NCI-H446 treated with DMSO at 0.1 percent for 48 hours (cell line): Measurements from ENCODE around the gene PER1.
"Not testable (repeated sequence)": the region's sequence is repeated elsewhere in the genome, so short reads cannot be mapped to it uniquely, and the experiment has no call there.

Experiments
- DNase-seq: peaks from one replicate; lab custom pipeline; 2025; lab: John Stamatoyannopoulos, UW

The PER1 gene

GRCh38 chr17:8152112-8152775 is at the start of gene PER1:
PER1 (minus strand) TSS chr17:8152404; CDS start chr17:8150706, 1,698 bp downstream.
- no peak for DNase-seq

- peak; percentile 90 for DNase-seq
These were observed 40.0 kb upstream of the PER1 start for GRCh38 chr17:8192070-8192815.

DNA sequence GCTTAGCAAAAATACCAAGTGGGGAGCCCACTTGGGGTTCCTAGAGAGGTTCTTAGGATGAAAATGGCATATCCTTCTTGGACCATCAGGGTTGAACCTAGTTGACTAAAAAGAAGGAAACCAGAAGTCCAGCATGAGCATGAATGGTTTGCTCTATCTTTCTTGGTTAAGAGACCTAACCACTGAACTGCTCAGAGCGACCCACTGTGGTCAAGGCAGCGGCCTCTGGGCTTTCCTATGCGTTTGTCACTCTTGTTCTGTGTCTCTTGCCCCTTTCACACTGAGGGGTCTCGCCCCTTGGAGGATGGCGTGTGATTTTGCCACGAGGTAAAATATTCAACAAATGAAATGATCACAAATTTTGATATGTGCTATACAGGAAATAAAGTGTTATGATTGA is 38.3 kb upstream of the PER1 start:
- no peak for DNase-seq

- DNase-seq: peak; percentile 95
These were observed 37.7 kb upstream of the PER1 start, which contains the start of gene BORCS6 for GRCh38 chr17:8189711-8190477. BORCS6 (minus strand) TSS chr17:8190180; CDS start chr17:8190140, 40 bp downstream.

DNA sequence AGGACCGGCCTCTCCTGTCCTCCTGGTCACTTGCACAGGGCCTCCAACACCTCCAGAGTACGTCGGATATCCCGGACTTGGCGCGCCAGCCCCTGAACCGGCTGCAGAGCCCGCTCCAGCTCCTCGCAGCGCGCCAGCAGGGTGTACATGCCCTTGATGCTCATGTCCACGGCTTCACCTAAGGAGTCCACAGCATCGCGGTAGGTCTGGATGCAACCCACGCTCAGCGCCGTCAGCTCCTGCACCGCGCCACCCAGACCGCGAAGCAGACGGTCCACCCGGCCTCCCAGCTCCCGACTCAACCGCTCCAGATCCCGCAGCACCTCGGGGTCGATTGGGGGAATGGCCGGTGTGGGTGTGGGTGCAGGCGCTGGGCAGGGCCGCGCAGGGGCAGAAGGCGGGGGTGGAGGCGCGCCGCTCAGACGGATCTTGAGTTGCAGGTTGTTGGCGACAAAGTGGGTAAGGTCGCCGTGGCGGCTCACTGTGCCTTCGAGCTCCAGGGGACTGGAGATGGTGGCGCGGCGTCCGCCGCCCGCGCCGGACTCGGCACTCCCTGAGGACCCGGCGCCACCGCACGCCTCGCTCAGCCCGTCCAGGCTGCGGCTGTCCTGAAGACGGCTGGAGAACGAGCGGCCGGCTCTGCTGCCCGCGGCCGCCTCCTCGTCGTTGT is 37.0 kb upstream of the PER1 start:
- no peak for DNase-seq

DNA sequence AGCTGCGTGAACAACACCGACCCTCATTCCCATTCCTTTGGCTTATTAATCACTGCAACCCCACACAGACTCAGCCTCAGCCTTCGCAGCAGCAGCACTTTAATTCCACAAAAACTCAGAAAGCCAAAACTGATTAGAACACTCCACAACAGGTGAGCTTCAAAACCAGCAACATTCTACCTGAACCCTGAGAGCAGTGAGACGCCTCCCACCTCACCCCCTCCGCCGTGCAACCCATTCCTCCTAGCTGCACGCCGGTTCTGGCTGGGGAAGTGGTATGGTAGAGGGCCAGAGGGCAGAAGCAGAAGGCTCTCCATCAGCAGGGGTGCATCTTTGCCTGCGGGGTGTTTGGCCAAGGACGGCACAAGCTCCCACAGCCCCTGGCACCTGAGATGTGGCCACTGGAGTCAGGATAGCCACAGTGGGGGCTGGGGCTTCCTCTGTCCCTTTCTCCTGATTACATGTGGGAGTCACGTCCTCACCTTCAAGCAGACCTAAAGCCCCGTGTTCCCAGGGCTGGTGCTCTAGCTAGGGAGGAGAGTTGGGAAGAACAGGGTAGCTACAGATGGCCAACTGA is 36.1 kb upstream of the PER1 start:
- DNase-seq: no peak

GRCh38 chr17:8187517-8188262 is 35.5 kb upstream of the PER1 start:
- peak; percentile 98 for DNase-seq

DNA sequence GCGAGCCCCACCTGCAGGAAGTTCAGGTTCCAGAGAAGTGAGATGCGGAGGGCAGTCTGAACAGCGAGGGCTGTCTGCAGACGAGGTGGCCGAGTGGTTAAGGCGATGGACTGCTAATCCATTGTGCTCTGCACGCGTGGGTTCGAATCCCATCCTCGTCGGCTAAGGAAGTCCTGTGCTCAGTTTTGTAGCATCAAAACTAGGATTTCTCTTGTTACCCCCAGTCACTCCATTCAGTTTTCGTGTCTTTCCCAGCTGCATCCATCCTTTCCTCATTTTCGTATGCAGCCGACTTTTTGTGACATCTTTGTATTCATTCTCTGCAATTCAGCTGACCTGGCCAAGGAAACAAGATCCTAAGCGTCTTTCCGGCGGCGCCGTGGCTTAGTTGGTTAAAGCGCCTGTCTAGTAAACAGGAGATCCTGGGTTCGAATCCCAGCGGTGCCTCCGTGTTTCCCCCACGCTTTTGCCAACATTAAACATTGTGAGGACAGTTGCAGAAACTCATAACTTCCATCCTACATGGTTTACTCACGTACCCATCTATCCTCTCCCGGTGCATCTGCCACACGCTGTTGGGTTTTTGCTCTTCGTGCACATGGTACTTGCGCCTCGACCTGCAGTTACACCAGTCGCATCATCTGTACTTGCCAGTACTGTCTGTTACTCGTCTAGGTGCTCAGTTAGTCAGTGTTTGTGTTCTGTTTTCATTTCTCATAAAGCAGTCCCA is 34.7 kb upstream of the PER1 start:
- peak; percentile 92 for DNase-seq

- DNase-seq: no peak
These were observed 34.2 kb upstream of the PER1 start for GRCh38 chr17:8186446-8186786.

DNA sequence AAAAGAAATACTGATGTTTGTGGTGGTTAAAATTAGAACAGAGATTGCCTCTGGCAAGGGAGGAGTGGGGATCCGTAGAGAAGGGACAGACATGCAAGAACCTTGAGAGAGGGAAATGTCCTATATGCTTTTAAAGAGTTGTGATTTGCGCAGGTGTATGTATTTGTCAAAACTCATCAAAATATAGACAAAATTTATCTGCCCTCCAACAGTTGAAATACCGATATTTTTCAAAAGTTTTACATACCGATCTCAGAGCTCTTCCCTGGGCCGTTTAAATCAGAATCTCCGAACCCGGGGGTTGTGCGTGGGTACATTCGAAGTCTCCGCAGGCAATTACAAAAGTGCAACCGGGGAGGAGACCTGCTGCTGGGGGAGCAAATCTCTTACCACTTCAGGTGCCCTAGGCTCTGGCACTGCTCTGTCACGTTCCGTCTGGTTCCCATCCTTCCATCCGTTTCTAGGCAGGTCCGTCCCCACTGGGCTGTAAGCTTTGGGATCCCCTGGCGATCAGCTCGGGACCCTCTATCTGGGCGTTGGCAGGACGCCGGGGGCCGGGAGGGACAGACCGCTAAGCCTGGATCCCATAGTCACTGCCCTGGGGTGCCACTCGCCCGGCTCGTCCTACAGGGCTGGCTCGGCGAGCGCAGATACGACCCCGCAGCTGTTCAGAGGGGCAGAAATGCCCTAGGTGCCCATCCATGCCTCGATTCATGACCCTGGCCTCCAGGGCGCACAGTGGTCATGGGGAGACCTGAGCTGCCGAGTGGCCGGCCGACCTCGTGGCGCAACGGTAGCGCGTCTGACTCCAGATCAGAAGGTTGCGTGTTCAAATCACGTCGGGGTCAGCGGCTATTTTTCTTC is 33.6 kb upstream of the PER1 start:
- peak; percentile 46 for DNase-seq

DNA sequence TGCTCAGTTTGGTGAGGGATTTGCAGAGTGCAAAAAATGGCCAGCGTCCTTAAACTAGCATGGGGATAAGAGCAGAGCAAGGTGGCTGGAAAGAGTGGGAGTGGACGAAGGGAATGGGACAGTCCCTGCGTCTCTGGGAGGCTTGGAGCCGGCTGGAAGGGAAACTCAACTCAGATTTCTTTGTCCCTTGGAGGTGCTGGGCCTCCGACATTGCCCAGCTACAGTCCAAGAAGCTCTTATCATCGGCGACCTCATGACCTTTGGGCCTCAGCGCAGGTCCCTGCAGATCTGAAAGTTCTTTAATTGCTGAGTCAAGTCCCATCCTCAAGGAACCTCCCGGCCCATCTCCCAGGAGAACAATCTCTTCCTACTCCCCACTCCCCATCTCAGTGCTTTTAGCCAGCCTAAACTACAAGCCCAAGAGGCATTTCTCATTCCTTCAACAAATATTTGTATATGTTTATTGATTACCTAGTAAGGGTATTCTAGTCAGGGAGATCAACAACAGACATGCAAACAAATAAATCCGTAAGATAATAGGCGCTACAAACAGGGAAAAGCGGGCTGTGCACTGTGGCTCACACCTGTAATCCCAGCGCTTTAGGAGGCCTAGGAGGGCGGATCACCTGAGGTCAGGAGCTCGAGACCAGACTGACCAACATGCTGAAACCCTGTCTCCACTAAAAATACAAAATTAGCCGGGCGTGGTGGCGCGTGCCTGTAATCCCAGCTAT is 25.0 kb upstream of the PER1 start:
- no peak for DNase-seq

DNA sequence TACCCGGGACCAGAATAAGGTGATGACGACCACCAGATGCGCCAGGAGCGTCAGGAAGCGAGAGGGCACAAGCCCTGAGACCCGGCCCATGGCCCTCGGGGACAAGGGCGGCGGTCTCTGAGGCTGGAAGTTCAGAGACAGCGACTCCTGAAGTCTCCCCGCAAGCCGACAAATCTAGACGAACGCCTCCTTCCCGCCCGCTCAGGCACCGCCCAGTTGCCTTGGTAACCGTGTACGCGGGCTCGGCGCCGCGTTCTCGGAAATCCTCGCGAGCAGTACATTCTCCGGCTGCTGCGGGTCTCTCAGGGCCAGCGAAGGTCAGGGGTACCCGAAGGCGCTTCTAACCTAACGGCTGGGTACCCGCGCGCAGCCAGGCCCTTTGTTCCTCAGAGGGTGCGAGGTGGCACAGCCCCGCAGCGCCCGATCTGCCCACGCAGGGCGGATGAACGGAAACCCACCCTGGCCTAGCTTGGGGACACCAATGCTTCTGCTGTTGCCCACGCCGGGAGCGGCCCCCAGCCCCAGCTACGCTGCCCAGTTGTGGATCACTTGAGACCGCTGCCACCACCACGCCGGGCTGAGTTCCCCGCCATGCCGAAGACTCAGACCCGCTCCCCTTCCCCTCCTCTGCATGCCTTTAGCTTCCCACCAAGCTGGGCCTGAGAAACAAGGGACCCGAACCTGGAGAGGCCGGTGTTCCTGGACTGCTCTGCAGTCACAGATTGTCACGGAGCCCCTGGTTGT is 24.2 kb upstream of the PER1 start, which contains the start of gene TMEM107:
TSS of gene TMEM107 (minus strand) at position 184 of the 744 bp plus-strand sequence. CDS start at position 90, 94 bp downstream.
- DNase-seq: peak; percentile 69

- DNase-seq: no peak
These were observed 23.6 kb upstream of the PER1 start for GRCh38 chr17:8175795-8176196.

DNA sequence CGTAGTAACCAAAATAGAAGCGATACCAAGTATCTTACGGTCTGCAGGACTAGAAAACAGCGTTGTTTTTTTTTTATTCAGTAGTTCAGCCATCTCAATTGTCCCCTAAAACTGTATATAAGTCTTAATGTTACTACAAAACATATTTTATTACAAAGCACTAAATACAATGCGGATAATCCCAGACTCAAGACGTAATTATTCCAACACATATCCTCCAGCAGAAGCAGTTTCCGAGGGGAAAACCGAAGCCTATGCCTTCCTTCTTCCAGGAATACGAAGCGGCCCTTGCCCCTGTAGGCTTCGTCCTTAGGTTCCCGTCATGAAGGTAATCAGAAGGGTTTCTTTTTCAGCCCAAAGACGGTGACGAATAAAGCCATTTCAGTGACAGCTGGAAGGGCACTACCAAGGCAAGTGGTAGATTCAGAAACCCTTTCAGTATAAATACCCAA is 21.7 kb upstream of the PER1 start:
- no peak for DNase-seq

- peak; percentile 99 for DNase-seq
These were observed 21.1 kb upstream of the PER1 start for GRCh38 chr17:8173056-8173870.

- DNase-seq: not testable (repeated sequence)
These were observed 18.0 kb upstream of the PER1 start for GRCh38 chr17:8170186-8170585.

DNA sequence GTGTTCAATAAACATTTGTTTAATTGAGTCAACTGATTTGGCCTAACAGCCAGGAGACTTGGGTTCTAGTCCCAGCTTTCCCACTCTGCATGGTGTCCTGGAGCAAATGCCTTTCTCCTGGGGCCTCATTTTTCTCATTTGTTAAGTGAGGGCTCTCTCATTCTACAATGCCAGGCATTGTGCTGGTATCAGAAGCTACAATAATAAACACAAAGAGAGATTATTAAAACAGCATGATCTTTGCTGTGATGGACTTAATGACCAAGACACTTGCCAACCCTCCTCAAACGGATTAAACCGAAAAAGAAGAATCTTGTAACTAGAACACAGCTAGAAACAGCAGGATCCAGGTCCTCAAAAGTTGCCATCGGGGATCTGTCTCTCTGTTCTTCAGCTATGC is 15.3 kb upstream of the PER1 start:
- DNase-seq: no peak
